Measurements from ENCODE around the gene PTPRN2.

The PTPRN2 gene

GRCh38 chr7:158098125-158099030 lies 489.2 kb downstream of the PTPRN2 start:
- H3K4me3 ChIP-seq (ENCODE audit: low read depth, low read length): no peak overlapping the region
- TF ChIP-seq CTCF (conservative IDR thresholded peaks at IDR 0.05; ENCODE audit: low read depth, low read length): no peak
- DNase-seq (ENCODE audit: low read depth): no peak

GRCh38 chr7:158097453-158098124 lies 490.0 kb downstream of the PTPRN2 start:
- TF ChIP-seq CTCF (conservative IDR thresholded peaks at IDR 0.05; ENCODE audit: low read depth, low read length): no peak
- no peak for DNase-seq (ENCODE audit: low read depth)

GRCh38 chr7:158097106-158097452 lies 490.5 kb downstream of the PTPRN2 start:
- H3K4me3 ChIP-seq (ENCODE audit: low read depth, low read length): no peak overlapping the region
- no peak for TF ChIP-seq CTCF (conservative IDR thresholded peaks at IDR 0.05; ENCODE audit: low read depth, low read length)
- DNase-seq (ENCODE audit: low read depth): no peak

More at GRCh38 chr7:158097453-158098124, 490.0 kb downstream of the PTPRN2 start:
- no peak overlapping the region for H3K4me3 ChIP-seq (ENCODE audit: low read depth, low read length)

GRCh38 chr7:158096582-158096981 lies 491.0 kb downstream of the PTPRN2 start:
- DNase-seq (ENCODE audit: low read depth): no peak
- no peak for TF ChIP-seq CTCF (conservative IDR thresholded peaks at IDR 0.05; ENCODE audit: low read depth, low read length)

GRCh38 chr7:158094671-158095226 lies 492.9 kb downstream of the PTPRN2 start:
- no peak for TF ChIP-seq CTCF (conservative IDR thresholded peaks at IDR 0.05; ENCODE audit: low read depth, low read length)
- no peak for DNase-seq (ENCODE audit: low read depth)
- no peak overlapping the region for H3K4me3 ChIP-seq (ENCODE audit: low read depth, low read length)

More at GRCh38 chr7:158096582-158096981, 491.0 kb downstream of the PTPRN2 start:
- H3K4me3 ChIP-seq (ENCODE audit: low read depth, low read length): no peak overlapping the region

- H3K4me3 ChIP-seq (ENCODE audit: low read depth, low read length): no peak overlapping the region
- DNase-seq (ENCODE audit: low read depth): no peak
- no peak for TF ChIP-seq CTCF (conservative IDR thresholded peaks at IDR 0.05; ENCODE audit: low read depth, low read length)
Observed at GRCh38 chr7:158094046-158094445, 493.6 kb downstream of the PTPRN2 start.

Measured in choroid plexus epithelial cell (primary cell).